ENCODE measurements around the gene GIT1.

GIT1 gene

GRCh38 chr17:29612094-29612403, 22.6 kb upstream of the GIT1 start:
- TF ChIP-seq POLR2AphosphoS5 (IDR thresholded peaks at IDR 0.05; ENCODE audit: low read depth): no peak
- TF ChIP-seq REST (IDR thresholded peaks at IDR 0.05; ENCODE audit: insufficient replicate concordance, low read depth): no peak
- no peak for TF ChIP-seq CTCF (IDR thresholded peaks at IDR 0.05; ENCODE audit: insufficient read depth, low read length)
- no peak for TF ChIP-seq GABPA (IDR thresholded peaks at IDR 0.05; ENCODE audit: low read depth)
- no peak for TF ChIP-seq SPI1 (IDR thresholded peaks at IDR 0.05; ENCODE audit: borderline replicate concordance, low read depth)
- Histone ChIP-seq H3K27ac (replicated peaks) (no peak overlapping the region), H3K4me3 (replicated peaks; ENCODE audit: insufficient read depth, low read length) (no peak overlapping the region), H3K27me3 (ENCODE audit: insufficient read depth, poor library complexity, severe bottlenecking) (peaks cover 8% of the 10 kb centered on the region)
- DNase-seq (ENCODE audit: low read depth in 1 of 2, low spot score in 1 of 2): no peak

GRCh38 chr17:29611351-29612093, 22.1 kb upstream of the GIT1 start:
- no peak for DNase-seq (ENCODE audit: low read depth in 1 of 2, low spot score in 1 of 2)
- Histone ChIP-seq H3K27me3 (ENCODE audit: insufficient read depth, poor library complexity, severe bottlenecking) (peaks cover 6% of the 10 kb centered on the region), H3K27ac (replicated peaks) (no peak overlapping the region), H3K4me3 (replicated peaks; ENCODE audit: insufficient read depth, low read length) (no peak overlapping the region)
- TF ChIP-seq GABPA (IDR thresholded peaks at IDR 0.05; ENCODE audit: low read depth): no peak
- TF ChIP-seq SPI1 (IDR thresholded peaks at IDR 0.05; ENCODE audit: borderline replicate concordance, low read depth): no peak
- TF ChIP-seq CTCF (IDR thresholded peaks at IDR 0.05; ENCODE audit: insufficient read depth, low read length): no peak
- TF ChIP-seq REST (IDR thresholded peaks at IDR 0.05; ENCODE audit: insufficient replicate concordance, low read depth): no peak
- TF ChIP-seq POLR2AphosphoS5 (IDR thresholded peaks at IDR 0.05; ENCODE audit: low read depth): no peak

- Histone ChIP-seq H3K27ac (replicated peaks) (no peak overlapping the region), H3K27me3 (ENCODE audit: insufficient read depth, poor library complexity, severe bottlenecking) (no peaks in the 10 kb centered on the region), H3K4me3 (replicated peaks; ENCODE audit: insufficient read depth, low read length) (no peak overlapping the region)
- TF ChIP-seq CTCF (IDR thresholded peaks at IDR 0.05; ENCODE audit: insufficient read depth, low read length): no peak
- TF ChIP-seq GABPA (IDR thresholded peaks at IDR 0.05; ENCODE audit: low read depth): no peak
- TF ChIP-seq POLR2AphosphoS5 (IDR thresholded peaks at IDR 0.05; ENCODE audit: low read depth): no peak
- no peak for TF ChIP-seq SPI1 (IDR thresholded peaks at IDR 0.05; ENCODE audit: borderline replicate concordance, low read depth)
- TF ChIP-seq REST (IDR thresholded peaks at IDR 0.05; ENCODE audit: insufficient replicate concordance, low read depth): no peak
- no peak for DNase-seq (ENCODE audit: low read depth in 1 of 2, low spot score in 1 of 2)
Measured at GRCh38 chr17:29610395-29610794, 20.9 kb upstream of the GIT1 start.
